22Rv1 (cell line): ENCODE data around the gene VEPH1.

Experiments
- ZFX ChIP-seq: fragments of 450-650 bp; IDR thresholded peaks from 2 replicates; pipeline ENCODE4 v1.6.1; 2017; ENCODE audit warnings: antibody characterized with exemption, borderline replicate concordance
- TF ChIP-seq, protein P1 (sequence below): fragments of 450-650 bp; IDR thresholded peaks from 2 replicates; pipeline ENCODE4 v1.5.1; 2017; ENCODE audit warnings: mild to moderate bottlenecking

DNA sequence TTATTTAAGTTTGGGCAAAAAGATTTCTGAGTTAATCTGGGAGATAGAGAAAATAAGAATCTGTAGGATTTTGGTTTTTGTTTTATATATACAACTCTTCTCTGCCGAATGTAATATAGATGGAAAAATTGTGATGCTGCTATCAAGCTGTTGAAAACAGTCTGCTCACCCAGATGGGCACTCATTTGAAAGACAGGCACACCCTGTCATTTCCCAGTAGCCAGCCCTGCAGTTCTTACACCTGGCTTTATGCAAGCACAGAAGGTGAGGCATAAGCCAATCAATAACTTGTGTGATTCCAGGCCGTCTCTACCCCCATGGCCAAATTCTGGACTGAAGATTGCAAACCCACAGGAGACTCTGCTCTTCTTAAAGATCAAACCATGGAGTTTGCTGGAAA, 93.7 kb downstream of the VEPH1 start:
- TF ChIP-seq, protein P1, sequence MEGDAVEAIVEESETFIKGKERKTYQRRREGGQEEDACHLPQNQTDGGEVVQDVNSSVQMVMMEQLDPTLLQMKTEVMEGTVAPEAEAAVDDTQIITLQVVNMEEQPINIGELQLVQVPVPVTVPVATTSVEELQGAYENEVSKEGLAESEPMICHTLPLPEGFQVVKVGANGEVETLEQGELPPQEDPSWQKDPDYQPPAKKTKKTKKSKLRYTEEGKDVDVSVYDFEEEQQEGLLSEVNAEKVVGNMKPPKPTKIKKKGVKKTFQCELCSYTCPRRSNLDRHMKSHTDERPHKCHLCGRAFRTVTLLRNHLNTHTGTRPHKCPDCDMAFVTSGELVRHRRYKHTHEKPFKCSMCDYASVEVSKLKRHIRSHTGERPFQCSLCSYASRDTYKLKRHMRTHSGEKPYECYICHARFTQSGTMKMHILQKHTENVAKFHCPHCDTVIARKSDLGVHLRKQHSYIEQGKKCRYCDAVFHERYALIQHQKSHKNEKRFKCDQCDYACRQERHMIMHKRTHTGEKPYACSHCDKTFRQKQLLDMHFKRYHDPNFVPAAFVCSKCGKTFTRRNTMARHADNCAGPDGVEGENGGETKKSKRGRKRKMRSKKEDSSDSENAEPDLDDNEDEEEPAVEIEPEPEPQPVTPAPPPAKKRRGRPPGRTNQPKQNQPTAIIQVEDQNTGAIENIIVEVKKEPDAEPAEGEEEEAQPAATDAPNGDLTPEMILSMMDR: no peak
- no peak for TF ChIP-seq ZFX
